ENCODE results near the gene NAA20. TPM values are rescaled to one million over a fixed set of nuclear protein-coding genes. Genes with fewer than 3 reads are reported as not detected.
A peak's percentile ranks its signal among the peaks of the same experiment; 100 is the strongest.
"Not testable (repeated sequence)": the region's sequence is repeated elsewhere in the genome, so short reads cannot be mapped to it uniquely, and the experiment has no call there.

NAA20 gene
- total RNA-seq, 2 donors from 2014 or later: 62.9 to 72.5 TPM

DNA sequence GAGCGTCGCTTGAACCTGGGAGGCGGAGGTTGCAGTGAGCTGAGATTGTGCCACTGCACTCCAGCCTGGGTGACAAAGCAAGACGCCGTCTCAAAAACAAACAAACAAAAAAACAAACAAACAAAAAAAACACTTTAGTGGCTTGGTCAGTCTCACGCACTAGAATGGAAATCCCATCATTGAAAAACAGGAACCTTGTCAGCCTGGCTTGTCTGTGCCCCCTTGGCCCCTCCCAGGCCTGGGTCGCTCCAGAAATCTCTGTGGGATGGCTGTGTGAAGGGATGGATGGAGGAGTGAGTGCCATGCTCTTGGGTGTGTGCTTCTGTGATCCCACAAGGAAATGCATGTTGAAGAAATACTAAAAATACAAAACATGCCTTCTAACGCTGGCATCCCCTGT, 20.9 kb upstream of the NAA20 start:
- Mint-ChIP-seq H3K27ac (no peak overlapping the region), H3K9me3 (no peaks in the 10 kb centered on the region), H3K4me3 (no peak overlapping the region), H3K4me1 (ENCODE audit: low read depth) (no peaks in the 10 kb centered on the region), H3K36me3 (ENCODE audit: insufficient read depth in 2 of 2) (no peaks in the 10 kb centered on the region), H3K27me3 (ENCODE audit: low read depth) (peaks cover 25% of the 10 kb centered on the region)
- no peak for ATAC-seq (replicated peaks in 1 of 2)
- DNase-seq: no peak

DNA sequence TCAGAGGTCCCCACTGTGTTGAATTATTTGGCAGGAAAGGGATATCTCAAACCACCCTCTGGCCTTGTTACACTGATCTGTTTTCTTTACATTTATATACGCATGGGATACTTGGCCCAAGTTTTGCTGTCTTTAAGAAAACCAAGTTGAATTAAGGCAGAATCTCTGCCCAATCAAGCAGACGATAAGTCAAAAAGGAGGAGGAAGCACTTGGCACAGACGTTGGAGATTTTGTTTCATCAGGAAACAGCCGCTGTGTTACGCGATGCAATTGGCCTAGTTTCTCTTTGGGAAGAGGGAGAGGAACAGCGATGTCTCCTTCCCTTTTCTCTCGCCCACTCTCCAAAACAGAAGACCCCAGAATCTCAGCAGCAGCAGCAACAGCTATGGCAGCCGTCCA, 20.2 kb upstream of the NAA20 start:
- DNase-seq (no peak), ATAC-seq (replicated peaks in 1 of 2) (no peak)
- Mint-ChIP-seq H3K27me3 (ENCODE audit: low read depth) (peaks cover 32% of the 10 kb centered on the region), H3K36me3 (ENCODE audit: insufficient read depth in 2 of 2) (no peaks in the 10 kb centered on the region), H3K9me3 (no peaks in the 10 kb centered on the region), H3K4me3 (no peak overlapping the region), H3K4me1 (ENCODE audit: low read depth) (no peaks in the 10 kb centered on the region), H3K27ac (no peak overlapping the region)

DNA sequence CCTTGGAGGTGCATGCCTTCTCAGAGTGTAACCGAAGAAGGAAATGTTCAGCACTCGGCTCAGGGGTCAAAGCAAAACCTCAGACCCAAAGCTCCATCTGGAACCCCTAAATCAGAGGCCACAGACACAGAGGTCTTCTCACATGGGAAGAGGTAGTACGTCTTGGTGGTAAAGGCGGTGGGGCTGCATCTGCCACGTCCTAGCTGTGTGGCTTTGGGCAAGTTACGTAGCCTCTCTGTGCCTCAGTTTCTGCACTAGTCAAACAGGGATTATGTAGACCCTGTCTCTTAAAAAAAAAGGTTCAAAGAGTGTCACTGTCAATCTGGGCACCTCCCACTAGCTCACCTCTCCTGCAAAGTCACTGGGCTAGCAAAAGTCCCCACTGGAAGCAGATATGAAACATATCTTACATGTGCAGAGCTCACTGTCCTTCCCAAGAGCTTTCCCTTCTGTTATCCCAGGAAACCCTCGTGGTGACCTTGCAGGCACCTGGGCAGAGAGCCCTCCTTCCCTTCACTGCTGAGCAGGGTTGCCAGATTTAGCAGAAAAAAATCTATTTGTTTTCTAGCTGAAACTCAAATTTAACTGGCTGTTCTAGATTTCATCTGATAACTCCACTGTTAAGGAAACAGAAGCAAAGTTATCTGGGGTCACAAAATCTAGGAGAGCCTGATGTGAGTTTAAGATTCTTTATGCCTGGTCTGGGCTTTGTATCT, 18.0 kb upstream of the NAA20 start:
- Mint-ChIP-seq H3K4me3 (no peak overlapping the region), H3K27me3 (ENCODE audit: low read depth) (peaks cover 54% of the 10 kb centered on the region), H3K36me3 (ENCODE audit: insufficient read depth in 2 of 2) (peaks cover 0 to 1% of the 10 kb centered on the region in 2 donors), H3K9me3 (no peaks in the 10 kb centered on the region), H3K4me1 (ENCODE audit: low read depth) (peaks cover 17% of the 10 kb centered on the region), H3K27ac (no peak overlapping the region)
- DNase-seq: no peak
- no peak for ATAC-seq (replicated peaks in 1 of 2)

DNA sequence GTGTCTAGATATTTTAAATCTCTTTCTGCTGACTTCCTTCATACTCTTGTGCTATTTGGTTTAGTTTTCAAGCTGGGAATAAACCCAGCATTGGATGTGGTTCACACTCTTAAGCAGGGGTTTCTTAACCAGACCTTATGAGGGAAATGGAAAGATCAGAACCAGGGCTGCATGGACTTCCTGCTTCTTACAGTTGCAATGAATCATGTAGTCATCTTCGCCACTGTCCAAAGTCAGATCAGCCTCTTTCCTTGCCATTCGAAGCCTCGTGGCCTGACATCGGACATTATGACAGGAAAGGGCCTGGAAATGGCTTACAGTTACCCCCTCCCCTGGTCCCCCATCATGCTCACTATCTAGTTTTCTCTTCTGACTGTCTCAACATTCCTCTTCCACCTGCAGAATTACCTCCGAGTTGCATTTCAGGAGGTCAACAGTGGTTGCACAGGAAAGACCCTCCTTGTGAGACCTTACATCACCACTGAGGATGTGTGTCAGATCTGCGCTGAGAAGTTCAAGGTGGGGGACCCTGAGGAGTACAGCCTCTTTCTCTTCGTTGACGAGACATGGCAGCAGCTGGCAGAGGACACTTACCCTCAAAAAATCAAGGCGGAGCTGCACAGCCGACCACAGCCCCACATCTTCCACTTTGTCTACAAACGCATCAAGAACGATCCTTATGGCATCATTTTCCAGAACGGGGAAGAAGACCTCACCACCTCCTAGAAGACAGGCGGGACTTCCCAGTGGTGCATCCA, 16.8 kb upstream of the NAA20 start:
- H3K4me1 Mint-ChIP-seq (ENCODE audit: low read depth): peaks cover 20% of the 10 kb centered on the region
- H3K27ac Mint-ChIP-seq: no peak overlapping the region
- no peaks in the 10 kb centered on the region for H3K9me3 Mint-ChIP-seq
- H3K36me3 Mint-ChIP-seq (ENCODE audit: insufficient read depth in 2 of 2): peaks cover 0 to 1% of the 10 kb centered on the region in 2 donors
- ATAC-seq (replicated peaks in 1 of 2): no peak
- no peak for DNase-seq
- no peak overlapping the region for H3K4me3 Mint-ChIP-seq
- peaks cover 58% of the 10 kb centered on the region for H3K27me3 Mint-ChIP-seq (ENCODE audit: low read depth)

DNA sequence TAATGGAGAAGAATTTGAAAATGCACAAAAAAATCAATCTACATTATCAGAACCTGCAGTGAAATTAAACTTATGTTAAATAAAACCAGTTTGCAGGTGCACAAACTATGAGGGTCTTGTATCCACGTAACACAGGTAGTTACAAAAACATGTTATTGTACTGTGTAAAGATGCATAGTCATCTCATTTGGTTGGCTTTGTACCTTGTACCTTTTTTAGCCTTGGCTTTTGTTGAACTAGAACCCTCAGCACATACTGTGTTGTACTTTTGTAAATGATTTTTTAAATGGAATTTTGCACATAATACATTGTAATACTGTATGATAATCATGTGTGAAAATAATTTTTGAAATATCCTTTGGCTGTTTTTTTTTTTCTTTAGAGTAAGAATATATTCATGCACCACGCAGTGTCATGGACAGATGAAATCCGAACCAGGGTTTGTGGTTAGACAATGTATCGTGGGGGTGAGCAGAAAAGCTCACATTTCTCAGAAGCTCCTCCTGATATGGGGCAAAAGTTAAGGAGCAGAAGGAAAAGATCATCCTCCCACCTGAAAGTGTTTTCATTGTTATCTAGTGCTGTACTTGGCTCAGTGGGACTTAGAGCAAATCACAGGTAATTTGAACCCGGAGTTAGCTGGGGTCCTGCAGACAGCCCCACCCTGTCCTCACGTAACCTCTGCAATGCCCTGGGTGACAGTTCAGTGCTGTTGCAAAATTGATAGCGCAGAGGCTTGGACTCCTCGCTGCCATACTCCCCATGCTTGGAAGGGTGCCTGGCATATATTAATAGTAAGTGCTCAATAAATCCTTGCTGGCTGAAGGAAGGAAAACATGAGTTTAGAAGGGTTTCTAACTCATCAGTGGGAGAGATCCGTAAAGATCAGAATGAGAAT, 14.8 kb upstream of the NAA20 start:
- no peaks in the 10 kb centered on the region for H3K9me3 Mint-ChIP-seq
- ATAC-seq (replicated peaks in 1 of 2) (no peak), DNase-seq (no peak)
- H3K4me1 Mint-ChIP-seq (ENCODE audit: low read depth): peaks cover 20% of the 10 kb centered on the region
- peak overlapping the region; percentile 16 for H3K27ac Mint-ChIP-seq
- peak overlapping the region; percentile 63 to 66 for H3K4me3 Mint-ChIP-seq
- H3K36me3 Mint-ChIP-seq (ENCODE audit: insufficient read depth in 2 of 2): peaks cover 0 to 1% of the 10 kb centered on the region in 2 donors
- peaks cover 59% of the 10 kb centered on the region for H3K27me3 Mint-ChIP-seq (ENCODE audit: low read depth)

DNA sequence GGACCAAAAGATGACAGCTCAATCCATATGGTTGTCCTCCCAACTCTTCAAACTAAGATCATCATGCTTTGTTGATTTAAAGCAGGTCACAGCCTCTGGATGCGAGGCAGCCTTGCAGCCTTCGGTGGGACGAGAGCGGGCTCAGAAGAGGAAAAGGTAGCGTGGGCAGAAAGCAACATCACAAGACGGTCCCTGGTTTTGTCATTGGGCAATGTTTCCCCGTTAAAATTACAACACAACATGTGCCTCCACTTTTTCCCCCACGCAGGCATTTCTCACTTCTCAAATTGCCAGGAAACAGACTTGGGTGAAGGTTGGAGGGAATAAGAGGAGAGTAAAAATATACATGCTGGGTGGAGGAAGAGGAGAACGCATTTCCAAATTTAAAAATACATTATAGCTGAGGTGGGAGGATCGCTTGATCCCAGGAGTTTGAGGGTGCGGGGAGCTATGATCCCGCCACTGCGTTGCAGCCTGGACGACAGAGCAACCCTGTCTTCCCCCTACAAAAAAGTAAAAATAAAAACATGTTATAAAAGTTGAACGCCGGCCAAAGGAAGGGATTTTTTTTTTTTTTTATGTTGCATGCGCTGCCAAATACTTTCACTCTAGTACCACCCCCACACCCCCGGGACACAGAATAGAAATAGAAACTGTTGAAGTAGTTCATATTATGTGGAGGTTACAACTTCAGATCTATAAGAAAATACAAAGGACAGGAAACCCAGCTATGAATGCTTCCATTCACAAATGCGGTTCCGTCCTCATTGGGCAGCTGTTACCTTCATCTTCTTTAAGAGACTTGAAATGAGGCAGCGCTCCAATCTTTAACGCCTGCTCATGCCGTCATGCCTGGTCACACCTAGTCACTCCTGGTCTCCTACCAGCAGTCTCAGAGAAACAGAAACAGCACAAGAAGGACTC, 13.9 kb upstream of the NAA20 start:
- no peaks in the 10 kb centered on the region for H3K9me3 Mint-ChIP-seq
- peak overlapping the region; percentile 63 to 66 for H3K4me3 Mint-ChIP-seq
- peaks cover 69% of the 10 kb centered on the region for H3K27me3 Mint-ChIP-seq (ENCODE audit: low read depth)
- H3K36me3 Mint-ChIP-seq (ENCODE audit: insufficient read depth in 2 of 2): peaks cover 0 to 1% of the 10 kb centered on the region in 2 donors
- H3K4me1 Mint-ChIP-seq (ENCODE audit: low read depth): peaks cover 20% of the 10 kb centered on the region
- H3K27ac Mint-ChIP-seq: peak overlapping the region; percentile 16
- ATAC-seq (replicated peaks in 1 of 2) (peak; percentile 76 to 91), DNase-seq (peak; percentile 31 to 33)

DNA sequence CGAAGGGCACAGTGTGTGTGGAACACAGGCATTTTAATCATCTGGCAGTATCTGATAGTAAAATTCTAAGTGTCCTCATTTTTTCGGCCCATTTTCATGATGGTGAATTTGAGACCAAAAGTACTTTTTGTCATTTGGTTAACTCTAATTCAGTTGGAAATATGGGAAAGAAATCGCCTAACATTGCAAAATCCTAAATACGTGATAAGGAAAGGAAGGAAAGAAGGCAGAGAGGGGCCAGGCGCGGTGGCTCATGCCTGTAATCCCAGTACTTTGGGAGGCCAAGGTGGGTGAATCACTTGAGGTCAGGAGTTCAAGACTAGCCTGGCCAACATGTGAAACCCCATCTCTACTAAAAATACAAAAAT, 13.2 kb upstream of the NAA20 start:
- peaks cover 20% of the 10 kb centered on the region for H3K4me1 Mint-ChIP-seq (ENCODE audit: low read depth)
- peaks cover 64% of the 10 kb centered on the region for H3K27me3 Mint-ChIP-seq (ENCODE audit: low read depth)
- H3K27ac Mint-ChIP-seq: peak overlapping the region; percentile 16
- H3K9me3 Mint-ChIP-seq; ATAC-seq (replicated peaks in 1 of 2); DNase-seq; H3K36me3 Mint-ChIP-seq (ENCODE audit: insufficient read depth in 2 of 2): not testable (repeated sequence)
- H3K4me3 Mint-ChIP-seq: peak overlapping the region; percentile 63 to 66

DNA sequence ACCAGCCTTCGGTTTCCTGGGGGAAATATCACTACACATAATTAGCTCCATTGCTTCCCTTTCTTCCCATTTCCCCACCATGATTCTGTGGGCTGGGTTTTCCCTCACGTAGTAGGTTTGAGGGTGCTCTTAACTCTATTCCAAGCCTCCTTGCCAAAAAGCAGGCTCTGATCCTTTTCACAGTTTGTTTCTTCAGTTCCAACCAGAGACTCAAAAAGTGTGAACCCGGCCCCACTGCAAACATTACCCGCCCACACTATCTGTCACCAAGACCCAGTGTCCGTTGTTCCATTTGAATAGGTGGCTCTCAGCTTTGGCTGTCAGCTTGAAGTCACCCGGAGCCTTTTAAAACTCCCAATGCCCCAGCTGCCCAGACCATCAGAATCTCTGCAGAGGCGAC, 11.8 kb upstream of the NAA20 start:
- Mint-ChIP-seq H3K4me3 (no peak overlapping the region), H3K27ac (no peak overlapping the region), H3K9me3 (no peaks in the 10 kb centered on the region), H3K4me1 (ENCODE audit: low read depth) (peaks cover 20% of the 10 kb centered on the region), H3K27me3 (ENCODE audit: low read depth) (peaks cover 51% of the 10 kb centered on the region), H3K36me3 (ENCODE audit: insufficient read depth in 2 of 2) (peaks cover 0 to 1% of the 10 kb centered on the region in 2 donors)
- no peak for ATAC-seq (replicated peaks in 1 of 2)
- no peak for DNase-seq

DNA sequence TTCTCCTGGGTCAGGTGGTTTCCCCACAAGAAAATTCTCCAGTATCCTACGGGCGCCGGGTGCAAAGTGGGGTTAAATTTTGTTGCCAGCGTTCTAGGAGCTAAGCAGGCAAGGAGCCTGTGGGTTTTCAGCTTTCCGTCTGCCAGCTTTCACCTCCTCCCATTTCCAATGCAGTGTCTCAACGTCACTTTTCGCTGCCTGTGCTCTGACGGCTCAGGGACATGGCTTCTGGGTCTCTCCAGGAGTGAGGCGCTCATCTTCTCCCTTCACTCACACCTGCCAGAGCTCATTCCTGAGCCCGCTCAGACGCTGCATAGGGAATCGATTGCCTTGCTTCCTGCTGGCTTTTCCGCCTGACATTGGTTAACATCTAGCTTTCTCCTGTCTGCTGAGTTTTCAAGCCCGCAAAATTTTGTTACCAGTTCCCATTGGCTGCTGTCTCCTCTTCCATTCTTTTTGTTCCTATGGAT, 7.3 kb upstream of the NAA20 start:
- DNase-seq (no peak), ATAC-seq (replicated peaks in 1 of 2) (no peak)
- no peak overlapping the region for H3K27ac Mint-ChIP-seq
- no peaks in the 10 kb centered on the region for H3K9me3 Mint-ChIP-seq
- H3K36me3 Mint-ChIP-seq (ENCODE audit: insufficient read depth in 2 of 2): no peaks in the 10 kb centered on the region
- peaks cover 5% of the 10 kb centered on the region for H3K4me1 Mint-ChIP-seq (ENCODE audit: low read depth)
- H3K27me3 Mint-ChIP-seq (ENCODE audit: low read depth): peaks cover 12% of the 10 kb centered on the region
- no peak overlapping the region for H3K4me3 Mint-ChIP-seq

DNA sequence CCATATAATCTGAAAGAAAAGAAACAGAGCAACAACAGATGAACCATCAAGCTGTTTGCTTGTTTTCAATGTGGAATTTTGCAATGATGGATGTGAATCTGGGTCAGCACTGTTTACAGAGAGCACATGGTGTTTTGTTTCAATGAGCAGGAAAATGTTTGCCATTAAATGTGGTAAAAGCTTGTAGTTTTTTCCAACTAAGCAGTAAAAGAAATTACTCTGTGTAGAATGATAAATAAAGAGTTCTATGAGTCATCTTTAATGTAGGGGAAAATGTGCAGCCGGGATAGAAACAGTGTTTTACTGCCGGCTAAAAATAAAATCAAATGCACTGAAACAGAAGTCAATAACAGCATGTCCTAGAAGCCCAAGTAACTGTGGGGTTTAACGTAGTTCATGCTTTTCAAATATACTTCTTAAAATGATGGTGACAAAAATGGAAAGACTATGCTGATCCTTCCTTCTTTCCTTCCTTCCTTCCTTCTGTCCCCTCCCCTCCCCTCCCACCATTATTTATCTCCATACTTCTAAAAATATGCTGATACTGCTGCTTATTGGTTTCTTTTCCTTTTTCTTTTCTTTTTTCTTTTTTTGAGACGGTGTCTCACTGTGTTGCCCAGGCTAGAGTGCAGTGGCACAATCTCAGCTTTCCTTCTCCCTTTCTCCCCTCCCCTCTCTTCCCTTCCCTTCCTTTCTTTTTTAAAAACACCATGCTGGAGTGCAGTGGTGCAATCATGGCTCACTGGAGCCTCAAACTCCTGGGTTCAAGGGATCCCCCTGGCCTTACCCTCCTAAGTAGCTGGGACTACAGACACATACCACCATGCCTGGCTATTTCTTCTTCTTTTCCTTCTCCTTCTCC, 6.3 kb upstream of the NAA20 start:
- Mint-ChIP-seq H3K27ac (no peak overlapping the region), H3K27me3 (ENCODE audit: low read depth) (peaks cover 12% of the 10 kb centered on the region), H3K9me3 (no peaks in the 10 kb centered on the region), H3K36me3 (ENCODE audit: insufficient read depth in 2 of 2) (no peaks in the 10 kb centered on the region), H3K4me3 (no peak overlapping the region), H3K4me1 (ENCODE audit: low read depth) (peaks cover 11% of the 10 kb centered on the region)
- no peak for ATAC-seq (replicated peaks in 1 of 2)
- no peak for DNase-seq

DNA sequence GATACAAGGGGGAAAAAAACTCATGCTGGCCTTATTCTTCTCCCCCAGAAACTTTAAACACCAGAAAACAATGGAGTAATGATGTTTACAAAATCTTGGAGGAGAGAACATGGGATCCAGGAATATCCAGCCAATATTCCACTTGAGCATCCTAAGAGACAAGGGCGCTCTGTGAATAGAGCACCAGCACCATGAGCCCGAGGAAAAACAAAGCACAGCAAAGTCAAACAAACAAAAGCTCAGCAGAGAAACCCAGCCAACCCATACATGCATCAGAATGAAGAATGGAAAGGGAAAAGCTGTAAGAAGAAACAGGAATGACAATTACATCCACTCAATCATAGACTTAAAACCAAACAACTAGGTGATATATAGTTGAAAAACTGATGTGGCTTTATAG, 4.6 kb upstream of the NAA20 start:
- no peaks in the 10 kb centered on the region for H3K36me3 Mint-ChIP-seq (ENCODE audit: insufficient read depth in 2 of 2)
- H3K9me3 Mint-ChIP-seq: no peaks in the 10 kb centered on the region
- no peak for ATAC-seq (replicated peaks in 1 of 2)
- H3K27ac Mint-ChIP-seq: no peak overlapping the region
- peaks cover 9% of the 10 kb centered on the region for H3K27me3 Mint-ChIP-seq (ENCODE audit: low read depth)
- DNase-seq: no peak
- peaks cover 17% of the 10 kb centered on the region for H3K4me1 Mint-ChIP-seq (ENCODE audit: low read depth)
- H3K4me3 Mint-ChIP-seq: no peak overlapping the region
